Activated naive CD4-positive, alpha-beta T cell treated with anti-CD3 and anti-CD28 coated beads, Interleukin-2, amount 50 U/mL, for 16 hours (primary cell): ENCODE results near the gene PRR3.

ENCODE experiments used
- DNase-seq: peaks from one replicate; pipeline ENCODE4 v3.0.0-alpha.2; 2020

The PRR3 gene

DNA sequence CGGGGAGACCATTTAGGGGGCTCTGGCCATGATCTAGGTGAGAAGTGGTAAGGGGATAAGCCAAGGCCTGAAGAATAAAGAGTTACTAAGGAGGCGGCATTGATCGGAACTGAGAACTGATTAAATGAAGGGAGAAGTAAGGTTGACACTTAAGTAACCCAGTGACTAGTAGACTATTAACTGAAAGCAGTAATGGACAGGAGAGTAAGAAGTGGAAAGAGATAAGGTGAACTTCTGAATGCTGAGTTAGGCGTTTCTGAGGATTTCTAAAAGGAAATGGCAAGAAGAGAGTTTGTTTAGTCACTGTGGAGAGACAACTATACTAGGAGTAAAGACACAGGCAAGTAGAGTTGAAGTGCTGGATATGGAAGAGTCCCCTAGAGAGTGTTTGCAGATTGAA, 16.0 kb downstream of the PRR3 start:
- no peak for DNase-seq

DNA sequence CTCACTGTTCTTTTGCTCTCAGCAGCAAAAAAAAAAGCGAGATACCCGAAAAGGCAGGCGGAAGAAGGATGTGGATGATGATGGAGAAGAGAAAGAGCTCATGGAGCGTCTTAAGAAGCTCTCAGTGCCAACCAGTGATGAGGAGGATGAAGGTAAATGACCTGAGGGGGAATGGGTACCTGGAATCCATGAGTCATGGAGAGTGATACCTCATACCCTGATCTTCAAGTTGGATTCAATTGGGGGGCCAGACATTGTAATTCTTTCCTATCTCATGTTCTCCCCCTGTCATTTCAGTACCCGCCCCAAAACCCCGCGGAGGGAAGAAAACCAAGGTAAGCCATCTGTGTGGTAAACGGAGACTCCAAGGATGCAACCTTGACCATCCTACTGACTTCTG, 21.0 kb downstream of the PRR3 start:
- DNase-seq, result no peak

DNA sequence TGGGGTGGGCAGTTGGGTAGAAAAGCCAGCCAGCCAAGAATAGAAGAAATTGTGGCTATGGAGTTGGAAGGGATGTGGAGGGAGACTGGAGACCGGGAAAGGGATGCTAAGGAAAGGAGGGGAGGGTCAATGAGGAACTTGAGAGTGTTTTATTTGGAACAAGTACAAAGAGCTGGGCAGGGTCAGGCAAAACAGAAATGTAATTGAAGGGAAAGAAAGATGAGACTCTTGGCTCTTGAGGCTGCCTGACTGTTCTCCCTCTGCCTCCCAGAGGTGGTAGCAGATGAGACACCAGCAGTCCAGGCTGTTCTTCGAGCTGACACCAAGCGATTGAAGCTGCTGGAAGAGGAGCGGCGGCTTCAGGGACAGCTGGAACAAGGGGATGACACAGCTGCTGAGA, 26.8 kb downstream of the PRR3 start:
- no peak for DNase-seq

DNA sequence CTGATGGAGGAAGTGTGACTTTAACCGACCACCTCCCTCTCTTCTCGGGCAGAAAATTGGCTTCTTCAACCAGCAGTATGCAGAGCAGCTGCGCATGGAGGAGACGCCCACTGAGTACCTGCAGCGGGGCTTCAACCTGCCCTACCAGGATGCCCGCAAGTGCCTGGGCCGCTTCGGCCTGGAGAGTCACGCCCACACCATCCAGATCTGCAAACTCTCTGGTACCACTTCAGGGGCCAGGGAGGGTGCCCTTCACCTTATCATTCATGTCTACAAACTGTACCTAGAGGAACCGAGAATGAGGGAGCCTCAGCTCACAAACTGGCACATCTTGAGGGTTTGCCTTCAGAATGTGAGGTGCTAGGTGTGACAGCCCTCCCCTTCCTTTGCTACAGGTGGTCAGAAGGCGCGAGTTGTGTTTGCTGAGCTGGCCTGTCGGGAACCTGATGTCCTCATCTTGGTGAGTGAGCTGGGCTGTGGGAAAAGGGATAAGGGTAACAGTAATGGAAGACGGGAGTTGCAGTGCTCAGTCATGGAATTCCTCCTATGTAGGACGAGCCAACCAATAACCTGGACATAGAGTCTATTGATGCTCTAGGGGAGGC, 32.8 kb downstream of the PRR3 start:
- DNase-seq, result no peak

DNA sequence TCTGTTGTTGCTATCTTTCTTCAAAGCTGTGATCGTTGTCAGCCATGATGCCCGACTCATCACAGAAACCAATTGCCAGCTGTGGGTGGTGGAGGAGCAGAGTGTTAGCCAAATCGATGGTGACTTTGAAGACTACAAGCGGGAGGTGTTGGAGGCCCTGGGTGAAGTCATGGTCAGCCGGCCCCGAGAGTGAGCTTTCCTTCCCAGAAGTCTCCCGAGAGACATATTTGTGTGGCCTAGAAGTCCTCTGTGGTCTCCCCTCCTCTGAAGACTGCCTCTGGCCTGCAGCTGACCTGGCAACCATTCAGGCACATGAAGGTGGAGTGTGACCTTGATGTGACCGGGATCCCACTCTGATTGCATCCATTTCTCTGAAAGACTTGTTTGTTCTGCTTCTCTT, 33.4 kb downstream of the PRR3 start:
- no peak for DNase-seq

DNA sequence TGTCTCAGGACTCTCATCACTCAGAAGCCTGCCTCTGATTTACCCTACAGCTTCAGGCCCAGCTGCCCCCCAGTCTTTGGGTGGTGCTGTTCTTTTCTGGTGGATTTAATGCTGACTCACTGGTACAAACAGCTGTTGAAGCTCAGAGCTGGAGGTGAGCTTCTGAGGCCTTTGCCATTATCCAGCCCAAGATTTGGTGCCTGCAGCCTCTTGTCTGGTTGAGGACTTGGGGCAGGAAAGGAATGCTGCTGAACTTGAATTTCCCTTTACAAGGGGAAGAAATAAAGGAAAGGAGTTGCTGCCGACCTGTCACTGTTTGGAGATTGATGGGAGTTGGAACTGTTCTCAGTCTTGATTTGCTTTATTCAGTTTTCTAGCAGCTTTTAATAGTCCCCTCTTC, 33.9 kb downstream of the PRR3 start:
- DNase-seq, result no peak

DNA sequence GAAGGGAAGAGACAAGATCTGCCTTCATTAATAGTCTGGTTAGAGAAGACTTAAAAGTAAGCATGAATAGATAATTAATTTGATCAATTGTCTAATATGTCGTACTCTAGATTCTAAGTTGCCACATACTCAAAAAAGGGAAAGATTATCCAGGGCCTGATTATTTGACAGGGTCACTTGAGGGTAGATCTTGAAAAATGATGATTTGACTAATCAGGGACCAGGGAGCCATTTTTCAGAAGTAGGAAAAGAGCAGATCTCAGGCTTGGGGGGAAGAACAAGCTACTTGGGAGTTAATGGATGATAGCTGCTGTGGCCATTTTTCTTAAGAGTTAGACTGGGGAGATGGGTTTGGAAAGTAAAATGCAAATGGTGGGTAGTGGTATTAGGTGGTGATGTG, 35.2 kb downstream of the PRR3 start:
- no peak for DNase-seq

DNA sequence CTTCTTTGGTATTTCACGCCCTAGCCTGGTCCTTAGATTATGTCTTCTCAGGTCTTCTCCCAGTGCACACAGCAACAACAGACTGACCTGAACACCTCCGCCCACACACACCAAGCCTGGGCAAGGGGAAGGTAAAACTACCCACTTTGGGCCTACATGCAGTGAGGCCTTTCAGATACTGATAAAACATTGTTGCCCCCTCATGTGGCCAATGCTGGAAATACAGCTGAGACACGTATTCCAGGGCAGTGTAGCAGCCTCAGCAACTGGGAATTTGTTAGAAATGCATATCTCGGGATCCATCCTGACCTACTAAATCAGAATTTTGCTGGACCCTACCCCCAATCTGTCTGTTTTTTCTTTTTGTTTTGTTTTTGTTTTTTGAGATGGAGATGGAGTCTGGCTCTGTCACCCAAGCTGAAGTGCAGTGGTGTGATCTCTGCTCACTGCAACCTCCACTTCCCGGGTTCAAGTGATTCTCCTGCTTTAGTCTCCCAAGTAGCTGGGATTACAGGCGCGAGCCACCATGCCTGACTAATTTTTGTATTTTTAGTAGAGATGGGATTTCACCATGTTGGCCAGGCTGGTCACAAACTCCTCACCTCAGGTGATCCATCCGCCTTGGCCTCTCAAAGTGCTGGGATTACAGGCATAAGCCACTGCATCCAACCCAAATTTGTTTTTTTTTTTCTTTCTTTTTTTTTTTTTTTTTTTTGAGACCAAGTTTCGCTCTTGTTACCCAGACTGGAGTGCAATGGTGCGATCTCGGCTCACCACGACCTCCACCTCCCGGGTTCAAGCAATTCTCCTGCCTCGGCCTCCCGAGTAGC, 40.4 kb downstream of the PRR3 start:
- peak; percentile 79 for DNase-seq

DNA sequence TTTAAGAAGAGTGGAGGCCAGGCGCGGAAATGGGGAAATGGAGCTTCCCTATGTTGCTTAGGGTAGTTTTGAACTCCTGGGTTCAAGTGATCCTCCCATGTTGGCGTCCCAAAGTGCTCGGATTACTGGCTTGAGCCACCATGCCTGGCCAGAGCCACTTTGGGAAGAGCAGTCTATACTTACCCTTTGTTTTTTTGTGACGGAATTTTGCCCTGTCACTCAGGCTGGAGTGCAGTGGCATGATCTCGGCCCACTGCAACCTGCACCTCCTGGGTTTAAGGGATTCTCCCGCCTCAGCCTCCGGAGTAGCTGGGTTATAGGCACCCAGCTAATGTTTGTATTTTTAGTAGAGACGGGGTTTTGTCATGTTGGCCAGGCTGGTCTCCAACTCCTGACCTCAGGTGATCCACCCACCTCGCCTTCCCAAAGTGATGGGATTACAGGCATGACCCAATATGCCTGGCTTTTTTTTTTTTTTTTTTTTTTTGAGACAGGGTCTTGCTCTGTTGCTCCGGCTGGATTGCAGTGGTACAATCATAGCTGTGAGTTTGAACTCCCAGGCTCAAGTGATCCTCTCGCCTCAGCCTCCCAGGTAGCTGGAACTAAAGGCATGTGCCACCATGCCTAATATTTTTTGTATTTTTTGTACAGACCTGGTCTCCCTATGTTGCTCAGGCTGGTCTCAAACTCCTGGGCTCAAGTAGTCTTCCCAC, 42.0 kb downstream of the PRR3 start:
- DNase-seq, result no peak

DNA sequence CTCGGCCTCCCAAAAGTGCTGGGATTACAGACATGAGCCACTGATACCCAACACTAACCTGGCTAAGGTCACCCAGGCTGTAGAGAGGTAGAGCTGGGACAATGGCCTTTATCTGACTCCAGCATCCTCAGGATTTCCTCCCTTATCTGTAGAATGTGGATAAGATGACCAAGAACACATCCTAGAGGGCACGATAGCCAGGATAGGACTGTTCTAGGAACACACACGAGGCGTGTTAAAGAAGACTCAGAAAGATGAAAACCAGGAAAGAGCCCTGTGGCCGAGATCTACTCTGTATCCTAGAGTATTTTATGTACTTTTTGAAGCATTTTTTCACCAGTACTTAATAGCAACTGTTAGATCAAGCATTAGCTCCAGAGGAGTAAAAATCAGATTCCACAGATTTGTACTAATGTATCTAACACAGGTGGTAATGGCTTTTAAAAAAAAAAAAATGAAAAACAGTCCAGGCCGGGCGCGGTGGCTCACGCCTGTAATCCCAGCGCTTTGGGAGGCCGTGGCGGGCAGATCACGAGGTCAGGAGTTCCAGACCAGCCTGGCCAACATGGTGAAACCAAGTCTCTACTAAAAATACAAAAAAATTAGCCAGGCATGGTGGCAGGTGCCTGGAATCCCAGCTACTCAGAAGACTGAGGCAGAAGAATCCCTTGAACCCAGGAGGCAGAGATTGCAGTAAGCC, 42.7 kb downstream of the PRR3 start:
- no peak for DNase-seq

DNA sequence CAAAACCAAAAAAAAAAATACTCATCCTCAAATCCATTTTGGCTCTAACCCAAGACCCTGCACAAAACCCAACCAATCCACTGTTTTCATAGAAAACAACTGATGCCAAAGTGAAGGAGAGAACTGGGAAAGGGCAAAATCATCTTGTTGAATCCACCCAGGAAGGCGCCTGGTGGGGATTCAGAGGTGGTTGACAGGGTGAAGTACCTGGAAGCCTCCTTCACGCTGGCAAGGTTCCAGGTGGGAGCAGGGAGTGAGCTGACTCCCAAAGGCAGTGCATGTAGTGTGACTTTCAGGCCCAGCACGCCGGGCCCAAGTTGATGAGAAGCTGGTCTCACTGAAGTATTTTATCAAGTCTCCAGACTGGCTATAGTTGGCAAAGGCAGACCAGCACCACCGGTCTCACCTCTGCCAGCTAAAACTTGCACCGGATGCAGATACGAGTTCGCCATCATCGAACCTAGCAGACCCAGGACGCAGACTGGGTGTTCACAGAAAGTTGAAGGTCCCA, 43.4 kb downstream of the PRR3 start:
- no peak for DNase-seq

DNA sequence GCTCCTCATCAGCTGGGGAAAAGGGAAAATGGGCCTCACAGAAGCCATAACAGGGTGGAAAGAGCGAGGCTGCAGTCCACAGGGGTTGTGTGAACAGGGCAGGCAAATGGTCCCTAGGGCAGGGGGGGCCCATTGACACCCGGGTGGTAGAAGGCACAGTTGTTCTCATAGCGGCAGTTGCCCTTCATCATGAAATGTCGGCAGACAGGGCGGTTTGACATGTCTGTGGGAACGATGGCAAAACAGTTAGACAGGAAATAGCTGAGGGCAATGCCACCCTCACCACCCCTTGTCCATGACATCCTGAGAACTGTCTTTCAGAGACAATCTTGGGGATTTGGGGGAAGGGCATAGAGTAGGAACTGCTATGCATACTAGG, 44.3 kb downstream of the PRR3 start:
- DNase-seq, result no peak

DNA sequence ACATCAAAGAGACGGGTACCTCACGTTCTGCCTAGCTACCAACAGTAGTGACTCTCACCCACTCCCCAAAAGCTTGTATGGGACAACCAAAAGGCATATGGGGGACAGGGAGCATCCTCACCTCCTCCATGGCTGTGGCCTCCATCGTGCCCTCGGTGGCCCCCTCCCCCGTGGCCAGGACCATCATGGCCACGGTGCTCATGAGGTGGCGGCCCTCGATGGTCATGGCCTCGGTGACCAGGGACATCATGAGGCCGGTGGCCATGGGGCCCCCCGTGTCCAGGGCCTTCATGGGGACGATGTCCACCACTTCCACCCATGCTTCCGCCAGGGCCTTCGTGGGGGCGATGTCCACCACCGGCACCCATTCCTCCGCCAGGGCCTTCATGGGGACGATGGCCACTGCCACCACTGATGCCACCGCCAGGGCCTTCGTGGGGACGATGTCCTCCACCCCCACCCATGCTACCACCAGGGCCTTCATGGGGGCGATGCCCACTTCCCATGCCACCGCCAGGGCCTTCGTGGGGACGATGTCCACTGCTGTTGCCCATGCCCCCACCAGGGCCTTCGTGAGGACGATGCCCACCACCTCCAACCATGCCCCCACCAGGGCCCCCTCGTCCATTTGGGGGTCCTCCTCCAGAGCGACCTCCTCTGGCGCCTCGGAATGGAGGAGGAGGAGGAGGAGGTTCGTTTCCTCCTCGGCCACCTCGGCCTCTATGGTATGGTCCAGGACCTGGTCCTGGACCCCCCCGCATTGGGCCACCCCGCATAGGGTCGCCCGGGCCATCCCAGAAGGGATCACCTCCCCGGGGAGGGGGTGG, 44.9 kb downstream of the PRR3 start:
- no peak for DNase-seq

DNA sequence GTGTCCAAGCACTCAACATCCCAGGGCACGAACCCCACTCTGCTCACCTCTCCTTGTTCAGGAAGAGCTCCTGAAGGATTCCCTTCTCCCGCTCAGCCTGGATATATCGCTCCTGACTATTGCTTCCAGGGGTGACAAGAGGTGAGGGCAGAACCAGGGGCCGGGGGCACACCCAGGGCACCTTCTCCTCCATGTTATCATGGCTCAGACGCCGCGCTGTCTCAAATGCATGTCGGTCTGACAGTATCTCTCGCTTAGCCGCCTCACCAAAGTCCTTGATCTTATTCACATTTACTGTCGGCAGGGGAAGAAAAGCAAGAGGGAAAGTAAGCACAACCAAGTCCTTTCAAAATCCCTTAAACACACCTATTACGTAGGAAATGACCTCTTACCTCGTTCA, 46.9 kb downstream of the PRR3 start:
- no peak for DNase-seq

DNA sequence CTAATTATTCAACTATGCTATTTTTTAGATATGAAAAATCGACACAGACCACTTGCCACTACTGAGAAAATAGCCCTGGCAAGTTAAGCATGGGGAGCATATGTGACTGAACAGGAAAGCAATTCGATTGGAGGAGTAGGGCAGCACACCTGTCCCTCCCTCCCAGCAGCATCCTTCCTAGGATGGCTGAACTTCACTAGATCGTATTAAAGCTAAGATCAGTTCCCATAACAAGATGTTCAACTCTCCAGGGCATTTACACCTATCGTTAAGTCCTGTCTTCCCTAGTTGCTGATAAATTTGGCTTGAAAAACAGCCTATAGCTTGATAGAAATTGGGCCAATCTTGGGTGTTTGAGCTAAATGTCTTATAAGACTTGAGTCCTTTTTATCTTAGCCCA, 53.0 kb downstream of the PRR3 start:
- no peak for DNase-seq

DNA sequence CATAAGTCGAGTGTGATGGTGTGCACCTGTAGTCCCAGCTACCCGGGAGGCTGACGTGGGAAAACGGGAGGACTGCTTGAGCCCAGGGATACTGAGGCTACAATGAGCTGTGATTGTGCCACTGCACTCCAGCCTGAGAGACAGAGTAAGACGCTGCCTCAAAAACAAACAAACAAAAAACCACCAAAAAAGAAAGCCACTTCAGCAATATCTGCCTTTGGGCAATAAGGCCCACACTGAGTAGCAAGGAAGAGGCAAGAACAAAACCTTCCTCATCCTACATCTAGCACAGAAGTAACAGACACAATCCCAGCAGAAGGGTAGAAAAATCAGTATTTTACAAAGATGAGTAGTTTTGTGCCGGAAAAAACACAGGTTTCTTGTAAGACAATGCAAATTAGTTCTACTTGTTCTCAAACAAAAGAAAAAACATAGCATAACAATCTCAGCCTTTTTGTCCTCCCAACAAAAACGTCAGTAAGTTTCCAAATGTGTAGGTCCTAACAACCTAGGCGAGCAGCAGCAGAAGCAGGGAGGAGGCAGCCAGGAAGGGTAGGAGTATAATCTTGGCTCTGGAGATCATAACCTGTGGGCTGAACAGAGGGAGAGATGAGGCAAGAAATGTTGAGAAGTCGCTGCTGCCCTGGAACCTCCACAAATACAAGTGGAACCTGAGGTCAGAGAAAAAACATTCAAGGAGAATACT, 54.2 kb downstream of the PRR3 start:
- DNase-seq, result no peak

DNA sequence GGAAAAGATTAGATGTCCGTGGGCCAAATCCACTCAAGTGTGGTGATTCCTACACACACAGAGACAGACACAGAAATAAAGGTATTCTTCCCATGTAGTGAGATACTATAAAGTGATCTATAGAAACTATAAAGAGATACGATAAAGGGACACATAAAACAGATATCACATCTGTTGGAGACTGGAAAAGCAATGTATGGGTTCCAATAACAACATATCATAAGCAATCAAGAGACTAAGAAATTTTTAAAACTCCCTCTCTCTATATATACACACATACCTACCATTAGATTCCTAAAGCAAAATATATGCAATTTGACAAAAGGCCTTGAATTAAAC, 54.7 kb downstream of the PRR3 start:
- no peak for DNase-seq

DNA sequence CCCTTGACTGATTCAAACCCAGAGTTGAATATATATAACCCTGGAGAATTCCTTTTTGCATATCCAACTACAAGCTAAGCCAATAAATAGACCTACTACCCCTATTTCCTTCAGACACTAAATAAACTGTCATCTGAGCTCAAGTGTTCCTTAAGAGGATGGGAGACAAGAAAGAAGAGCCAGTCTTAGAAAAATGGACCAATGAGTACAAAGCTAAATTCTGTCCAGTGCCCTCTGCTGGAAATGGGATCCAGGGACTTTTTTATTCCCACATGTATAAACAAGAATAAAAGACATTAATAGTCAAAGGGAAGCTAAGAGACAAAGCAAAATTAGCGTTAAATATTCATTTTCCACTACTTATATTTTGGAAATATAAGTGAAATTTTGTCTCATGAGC, 55.1 kb downstream of the PRR3 start:
- no peak for DNase-seq

DNA sequence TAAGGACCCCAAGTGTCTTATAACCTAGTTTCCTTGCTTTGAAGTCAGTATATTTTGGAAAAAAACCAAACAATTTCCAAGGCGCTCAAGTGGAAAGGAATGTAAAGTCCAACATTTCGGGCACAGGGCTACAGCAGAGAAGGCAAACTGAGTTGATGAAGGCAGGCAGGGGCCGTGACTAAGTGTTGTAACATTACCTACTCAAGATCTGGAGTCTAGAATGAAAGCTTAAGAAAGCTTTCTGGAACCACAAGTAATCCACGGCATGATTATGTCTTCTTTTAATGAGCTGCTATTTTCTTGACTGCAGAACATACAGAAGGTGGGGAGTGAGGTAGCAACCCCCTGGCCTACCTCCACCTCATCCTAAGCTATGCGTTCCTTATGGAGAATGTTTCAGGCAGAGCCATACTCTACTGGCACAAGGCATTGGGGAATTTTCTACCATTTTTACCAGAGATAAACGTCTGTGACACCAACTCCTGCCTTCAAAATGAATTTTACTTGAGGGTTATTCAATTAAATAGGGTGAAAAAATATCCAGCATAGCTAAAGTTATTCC, 55.7 kb downstream of the PRR3 start:
- DNase-seq, result no peak
